CD4-positive, alpha-beta T cell treated with Interleukin-17A for 1 hour (primary cell): ENCODE results near the gene ABCG1.

Experiments used
- DNase-seq: peaks from one replicate; pipeline ENCODE4 v3.0.0-alpha.2; 2020

Gene ABCG1

DNA sequence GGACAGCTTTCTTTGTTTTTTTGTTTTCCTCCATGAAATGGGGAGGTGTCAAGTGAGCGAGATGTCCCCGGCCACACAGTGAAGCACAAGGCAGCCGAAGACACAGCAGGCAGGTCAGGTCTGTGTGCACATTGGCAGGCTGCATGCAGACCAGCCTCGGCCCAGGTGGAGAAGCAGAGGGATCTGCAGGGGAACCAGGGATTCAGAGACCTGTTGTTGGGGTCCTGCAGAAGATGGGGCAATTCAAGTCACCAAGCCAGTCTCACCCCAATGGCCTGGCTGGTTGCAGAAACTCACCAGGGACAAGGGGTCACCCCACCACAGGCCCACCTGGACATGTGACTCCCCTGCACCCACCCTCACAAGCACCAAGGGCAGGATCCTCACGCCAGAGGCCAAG lies 4.0 kb upstream of the ABCG1 start:
- no peak for DNase-seq

DNA sequence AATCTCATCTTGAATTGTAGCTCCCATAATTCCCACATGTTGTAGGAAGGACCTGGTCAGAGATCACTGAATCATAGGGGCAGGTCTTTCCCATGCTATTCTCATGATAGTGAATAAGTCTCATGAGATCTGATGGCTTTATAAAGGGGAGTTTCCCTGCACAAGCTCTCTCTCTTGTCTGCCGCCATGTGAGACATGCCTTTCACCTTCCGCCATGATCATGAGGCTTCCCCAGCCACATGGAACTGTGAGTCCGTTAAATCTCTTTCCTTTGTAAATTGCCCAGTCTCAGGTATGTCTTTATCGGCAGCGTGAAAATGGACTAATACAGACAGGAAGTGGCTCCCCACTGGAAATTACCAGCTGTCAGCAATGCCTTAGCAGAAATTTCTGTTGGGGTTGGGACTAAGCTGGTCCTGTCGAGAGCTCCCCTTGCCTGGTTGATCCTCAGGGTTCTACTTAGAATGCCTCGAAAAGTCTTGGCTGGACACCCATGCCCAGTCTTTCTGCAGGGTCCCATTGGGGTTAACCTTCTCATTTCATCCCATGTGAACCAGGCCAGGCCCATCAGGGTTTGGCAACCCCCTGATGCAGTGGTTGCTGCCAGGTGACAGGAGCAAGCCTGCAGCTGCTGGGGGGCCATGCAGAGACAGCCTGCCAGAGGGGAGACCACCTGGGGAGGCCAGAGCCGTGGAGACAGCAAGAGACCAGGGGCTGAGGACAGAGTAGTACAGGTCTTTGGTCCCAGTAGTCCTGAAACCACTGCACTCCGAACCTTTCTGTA lies 2.8 kb upstream of the ABCG1 start:
- DNase-seq: no peak

DNA sequence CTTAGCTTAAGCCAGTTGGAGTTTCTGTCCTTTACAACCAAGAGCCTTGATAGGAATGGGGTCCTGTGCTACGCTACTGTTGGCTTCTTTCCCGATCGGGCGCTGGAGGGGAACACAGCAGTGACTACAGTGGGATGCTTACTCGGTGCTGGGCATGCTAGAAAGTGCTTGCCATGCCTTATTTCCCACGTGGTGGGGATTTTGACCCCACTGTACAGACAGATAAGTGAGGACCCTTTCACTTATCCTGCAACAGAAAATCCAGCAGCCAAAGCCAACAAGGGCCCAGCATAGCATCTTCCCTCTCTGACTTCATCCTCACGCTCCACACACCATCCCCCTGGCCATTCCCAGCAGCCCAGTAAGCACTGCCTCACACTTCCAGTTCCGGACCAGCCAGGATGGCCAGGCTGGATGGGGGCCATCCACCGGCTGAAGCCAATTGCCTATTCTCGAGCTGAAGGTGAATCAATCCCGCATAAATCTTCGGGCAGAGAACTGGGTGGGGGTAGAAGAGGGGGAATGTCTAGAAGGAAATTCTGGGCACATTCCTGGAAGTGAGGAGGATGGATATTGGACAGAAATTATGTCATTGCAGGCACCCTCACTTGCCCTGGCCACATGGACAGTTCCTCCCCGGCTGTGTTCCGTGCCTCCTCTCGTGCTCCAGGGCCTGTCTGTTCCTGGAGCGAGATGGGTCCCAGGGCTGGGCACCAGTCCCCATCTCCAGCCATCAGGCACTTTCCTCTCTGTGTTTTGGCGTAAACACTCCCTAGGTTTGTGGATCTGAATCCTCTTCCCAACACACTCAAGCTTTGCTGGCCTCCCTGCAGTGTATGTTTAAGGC lies 2.0 kb upstream of the ABCG1 start:
- DNase-seq: no peak

DNA sequence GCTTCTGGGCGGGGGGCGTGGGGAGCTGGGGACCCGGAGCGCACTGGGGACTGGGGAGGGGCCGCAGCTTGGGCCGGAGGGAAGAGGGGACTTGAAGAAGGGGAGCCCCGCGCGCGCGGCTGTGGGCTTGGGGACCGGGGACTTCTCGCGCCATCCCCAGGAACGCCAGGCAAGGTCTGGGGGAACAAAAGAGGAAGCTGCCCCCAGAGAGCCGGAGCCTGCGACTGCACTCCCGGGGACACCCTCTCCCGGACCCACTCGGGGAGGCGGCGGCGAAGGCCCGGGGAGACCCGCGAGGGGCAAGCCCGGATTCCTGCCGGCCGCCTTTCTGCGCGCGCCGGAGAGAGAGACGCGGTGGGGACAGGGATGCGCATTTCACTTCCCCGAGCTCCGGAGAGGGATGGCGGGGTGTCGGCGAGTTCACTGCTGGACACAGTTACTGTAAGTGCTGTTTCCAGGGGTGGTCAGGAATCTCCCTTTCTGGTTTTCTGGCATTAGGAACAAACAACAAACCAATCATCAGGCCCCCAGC lies 732 bp downstream of the ABCG1 start:
- DNase-seq: no peak

DNA sequence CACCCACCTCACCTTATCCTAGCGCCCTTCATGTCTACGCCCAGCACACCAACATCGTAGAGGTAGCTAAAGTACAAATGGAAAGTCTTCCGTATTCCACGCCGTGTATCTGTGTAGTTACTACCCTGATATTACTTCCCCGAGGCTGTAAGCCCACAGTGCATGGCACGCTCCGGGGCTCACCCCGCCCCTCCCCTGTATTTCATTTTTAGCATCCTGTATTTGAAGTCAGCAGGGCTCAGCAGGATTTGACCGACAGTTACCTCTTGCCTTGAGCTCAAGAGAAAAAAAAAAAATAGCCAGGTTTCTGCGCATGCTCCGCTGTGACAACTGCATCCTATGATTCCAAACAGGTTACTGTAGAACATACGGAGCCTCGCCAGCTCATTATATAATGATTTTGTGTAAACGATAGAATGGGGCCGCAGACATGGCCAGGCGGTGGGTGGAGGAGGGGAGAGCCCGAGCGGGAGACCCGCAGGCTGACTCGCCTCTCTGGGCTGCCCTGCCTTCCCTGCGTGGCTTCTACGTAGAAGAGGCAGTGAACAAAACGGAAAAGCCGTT lies 1.3 kb downstream of the ABCG1 start:
- peak; percentile 90 for DNase-seq

DNA sequence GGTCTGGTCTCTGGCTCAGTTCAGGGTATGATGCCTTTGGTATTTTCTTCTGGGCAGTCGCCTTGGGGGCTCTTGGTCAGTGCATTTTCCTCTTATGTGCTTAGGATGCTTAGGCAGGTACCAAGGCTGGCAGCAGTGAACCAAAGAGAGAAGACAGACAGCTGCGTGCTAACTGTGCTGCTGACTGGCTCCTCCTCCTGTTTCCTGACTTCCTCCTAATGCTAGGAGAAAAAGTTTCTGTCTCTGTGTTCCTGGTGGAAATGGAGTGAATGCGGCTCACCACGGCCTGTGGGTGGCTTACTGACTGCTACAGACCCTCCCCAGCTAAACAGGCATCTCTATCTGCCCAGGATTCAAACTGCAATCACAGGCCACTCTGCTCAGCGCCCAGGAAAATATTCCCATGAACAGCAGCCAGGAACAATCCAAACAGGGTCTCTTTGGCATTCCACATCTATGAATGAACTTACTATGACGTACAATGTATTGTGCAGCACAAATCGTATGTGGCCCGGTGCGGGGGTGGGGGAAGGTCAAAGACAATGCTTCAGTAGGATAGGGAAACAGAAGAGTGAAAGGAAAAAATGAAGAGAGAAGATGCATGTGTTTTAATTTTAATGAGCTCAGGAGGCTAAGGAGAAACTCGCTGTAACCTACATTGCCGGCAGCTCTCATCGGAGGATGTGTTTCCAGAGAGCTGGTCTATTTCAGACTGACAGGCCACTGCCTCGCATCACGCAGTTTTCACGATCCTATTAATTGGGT lies 2.8 kb downstream of the ABCG1 start:
- DNase-seq: no peak

DNA sequence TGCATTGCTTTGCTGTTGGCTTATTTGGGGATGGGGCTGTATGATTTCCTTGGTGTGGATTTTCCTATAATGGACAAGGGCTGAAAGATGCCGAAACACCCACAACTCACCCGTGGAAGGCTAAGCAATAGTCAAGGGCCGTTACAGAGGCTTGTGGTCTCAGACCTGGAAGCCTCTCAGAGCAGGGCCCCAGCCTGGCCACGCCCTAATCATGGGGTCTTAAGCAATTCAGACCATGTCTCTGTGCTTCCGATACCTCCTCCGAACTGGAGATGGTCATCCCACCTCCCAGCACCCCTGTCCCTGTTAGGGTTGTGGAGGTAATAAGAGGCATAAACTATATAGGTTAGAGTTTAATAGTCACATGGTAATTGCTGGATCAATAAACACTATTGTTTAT lies 3.4 kb downstream of the ABCG1 start:
- DNase-seq: no peak

DNA sequence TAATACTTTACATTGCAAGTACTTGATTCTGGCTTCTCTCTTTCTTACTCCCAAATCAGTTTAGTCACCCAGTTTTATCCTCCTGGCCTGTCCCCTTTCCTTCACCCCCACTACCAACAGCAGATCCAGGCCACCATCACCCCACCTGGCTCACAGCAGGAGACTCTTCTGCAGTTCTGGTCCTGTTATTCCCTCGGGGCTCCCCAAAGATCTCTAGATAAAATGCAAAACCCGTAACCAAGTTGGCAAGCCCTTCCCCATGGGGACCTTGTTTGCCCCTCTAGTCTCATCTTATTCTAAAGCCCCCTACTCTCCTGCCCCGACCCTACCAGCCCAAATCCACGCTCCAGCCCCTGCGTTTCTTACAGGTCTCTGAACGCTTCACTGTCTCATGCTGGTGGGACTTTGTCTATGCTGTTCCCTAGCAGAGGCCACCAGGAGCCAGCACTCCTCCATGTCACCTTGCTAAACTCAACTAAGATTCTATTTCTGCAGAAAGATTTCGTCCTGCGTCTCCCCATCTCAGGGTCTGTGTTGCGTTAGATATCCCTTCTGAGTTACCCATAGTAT lies 4.0 kb downstream of the ABCG1 start:
- no peak for DNase-seq

DNA sequence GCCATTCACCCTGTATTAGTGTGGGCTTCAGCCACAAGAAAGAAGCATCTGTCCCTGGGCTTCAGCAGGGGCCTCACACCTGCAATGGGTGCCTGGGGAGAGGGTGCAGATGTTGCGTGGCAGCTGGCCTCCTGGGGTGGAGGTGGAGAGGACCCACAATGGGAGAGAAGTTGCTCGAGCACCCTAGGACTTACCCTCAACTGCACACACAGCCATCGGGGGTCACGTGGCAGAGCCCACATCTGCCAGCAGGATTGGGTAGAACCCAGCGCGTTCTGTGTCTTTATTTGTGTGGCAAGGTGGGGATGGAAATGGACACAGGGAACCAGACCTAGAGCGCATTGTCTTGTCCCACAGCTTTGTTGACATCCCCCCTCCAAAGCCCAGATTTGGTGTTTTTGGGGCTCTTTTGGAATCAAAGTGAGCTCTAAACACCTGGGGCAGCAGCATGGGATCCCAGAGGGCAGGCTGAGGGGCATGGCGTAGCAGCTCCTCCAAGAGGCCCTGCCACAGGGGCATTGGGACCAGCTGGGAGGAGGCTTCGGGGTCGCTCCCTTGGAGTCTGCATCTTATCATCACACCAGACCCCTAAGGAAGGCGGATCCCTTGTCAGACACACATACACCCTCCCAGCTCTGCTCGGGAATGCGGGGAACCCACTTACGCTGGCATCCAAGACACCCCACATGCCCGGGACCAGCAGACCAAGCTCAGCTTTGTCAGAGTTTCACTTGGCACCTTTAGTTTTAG lies 5.1 kb downstream of the ABCG1 start:
- DNase-seq: no peak

DNA sequence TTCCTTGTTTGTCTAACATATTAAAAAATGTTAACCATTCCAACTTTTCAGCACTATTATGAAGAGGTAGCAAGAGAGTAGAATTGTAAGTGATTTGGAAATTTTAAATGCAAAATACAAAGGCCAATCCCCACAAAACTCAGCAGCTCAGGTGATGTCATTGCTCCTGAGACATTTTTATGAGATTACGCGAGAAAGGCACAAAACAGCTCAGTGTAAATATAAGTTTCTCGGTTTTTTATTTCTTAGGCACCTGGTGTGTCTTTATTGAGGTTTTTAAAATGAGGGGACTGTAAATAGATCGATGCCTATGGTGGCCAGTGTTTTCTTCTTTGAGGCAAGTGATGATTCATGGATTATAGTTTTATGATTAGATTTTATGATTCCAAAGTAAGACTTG lies 6.1 kb downstream of the ABCG1 start:
- DNase-seq: no peak

DNA sequence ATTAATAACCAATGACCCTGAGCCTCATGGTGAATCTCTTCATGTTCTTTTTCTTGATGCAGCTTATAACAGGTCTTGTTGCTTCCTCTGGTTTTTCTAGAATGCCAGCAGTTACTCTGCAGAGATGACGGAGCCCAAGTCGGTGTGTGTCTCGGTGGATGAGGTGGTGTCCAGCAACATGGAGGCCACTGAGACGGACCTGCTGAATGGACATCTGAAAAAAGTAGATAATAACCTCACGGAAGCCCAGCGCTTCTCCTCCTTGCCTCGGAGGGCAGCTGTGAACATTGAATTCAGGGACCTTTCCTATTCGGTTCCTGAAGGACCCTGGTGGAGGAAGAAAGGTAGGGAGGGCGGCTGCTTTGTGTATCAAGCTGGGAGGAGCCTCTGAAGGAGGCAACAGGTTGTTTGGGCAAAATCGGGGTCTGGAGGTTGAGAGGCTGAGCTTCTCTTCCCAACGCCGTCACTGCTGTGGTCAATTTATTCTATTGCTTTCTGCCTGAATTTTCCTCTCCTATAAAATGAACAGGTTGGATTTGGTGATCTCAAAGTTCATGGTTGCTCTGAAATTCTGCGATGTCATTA lies 6.7 kb downstream of the ABCG1 start:
- DNase-seq: no peak

DNA sequence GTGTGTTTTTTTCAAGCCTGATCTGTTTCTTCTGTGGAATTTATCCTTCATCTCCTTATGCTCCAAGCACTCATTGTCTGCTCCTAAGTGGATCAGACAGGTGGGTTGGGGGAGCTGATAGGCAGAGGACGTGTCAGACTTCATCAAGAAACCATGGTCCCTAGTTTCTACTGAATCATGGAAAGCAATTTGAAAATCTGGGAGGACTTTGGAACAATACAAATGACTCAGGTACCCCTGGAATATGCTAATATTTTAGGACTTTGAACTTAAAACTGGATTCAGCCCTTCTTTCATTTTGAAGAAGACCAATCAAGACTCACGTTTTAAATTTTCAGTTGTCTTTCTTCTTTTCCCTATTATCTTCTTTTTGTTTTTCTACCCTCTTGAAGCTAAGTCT lies 7.7 kb downstream of the ABCG1 start:
- no peak for DNase-seq

DNA sequence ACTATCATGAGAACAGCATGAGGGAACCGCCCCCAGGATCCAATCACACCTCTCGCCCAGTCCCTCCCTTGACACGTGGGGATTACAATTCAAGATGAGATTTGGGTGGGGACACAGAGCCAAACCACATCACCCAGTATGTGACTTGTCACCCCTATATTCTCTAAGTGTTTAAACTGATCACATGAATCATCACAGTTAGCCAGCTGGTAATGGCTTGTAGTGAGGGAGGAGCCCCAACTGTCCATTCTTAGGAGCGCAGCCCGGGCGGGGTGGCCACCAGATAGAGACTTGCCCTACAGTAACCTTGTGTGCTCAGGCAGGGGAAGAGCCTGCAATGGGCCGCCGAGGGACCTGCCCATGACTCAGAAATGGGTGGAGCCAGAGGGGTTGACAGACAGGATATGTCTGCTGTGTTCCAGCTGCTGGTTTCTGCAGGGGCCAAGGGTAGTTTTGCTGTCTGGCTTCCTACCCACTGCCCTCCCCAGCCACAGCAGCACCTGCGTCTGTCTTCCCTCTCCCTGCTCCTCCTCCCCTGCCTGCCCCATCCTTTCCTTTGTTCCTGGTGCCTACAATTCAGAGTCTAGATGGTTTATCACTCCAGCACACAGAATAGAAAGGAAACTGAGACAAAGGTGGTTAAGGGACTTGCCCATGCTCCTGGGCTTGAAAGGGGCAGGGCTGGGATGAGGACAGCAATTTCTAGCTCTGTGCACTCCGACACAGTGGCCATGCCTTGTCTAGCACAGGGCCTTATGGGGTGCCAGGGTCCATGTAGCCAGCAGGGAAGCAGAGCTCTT lies 9.2 kb downstream of the ABCG1 start:
- peak; percentile 97 for DNase-seq

DNA sequence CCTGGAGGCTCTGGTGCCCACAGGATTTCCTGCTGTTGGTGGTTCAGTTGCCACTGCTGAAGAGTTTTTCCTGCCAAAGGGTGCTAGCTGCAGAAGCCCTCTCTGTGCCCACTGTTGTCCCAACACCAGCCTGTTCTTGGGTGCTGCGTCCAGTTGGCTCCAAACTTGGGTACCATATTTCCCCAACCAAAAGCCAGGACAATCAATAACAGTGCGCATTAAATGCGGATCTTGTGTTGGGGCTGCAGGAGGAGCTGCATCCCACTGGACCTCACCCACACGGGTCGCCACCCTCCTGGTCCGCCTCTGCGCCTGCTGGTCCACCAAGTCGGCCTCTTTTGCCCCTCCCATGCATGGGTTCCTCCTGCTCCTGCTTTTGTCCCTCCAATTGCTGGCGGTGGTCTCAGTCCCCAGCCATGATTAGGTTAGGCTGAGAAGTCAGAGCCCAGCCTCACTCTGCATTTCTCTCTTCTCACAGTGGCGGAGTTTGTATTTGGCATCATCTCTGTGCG lies 9.8 kb downstream of the ABCG1 start:
- DNase-seq: no peak

DNA sequence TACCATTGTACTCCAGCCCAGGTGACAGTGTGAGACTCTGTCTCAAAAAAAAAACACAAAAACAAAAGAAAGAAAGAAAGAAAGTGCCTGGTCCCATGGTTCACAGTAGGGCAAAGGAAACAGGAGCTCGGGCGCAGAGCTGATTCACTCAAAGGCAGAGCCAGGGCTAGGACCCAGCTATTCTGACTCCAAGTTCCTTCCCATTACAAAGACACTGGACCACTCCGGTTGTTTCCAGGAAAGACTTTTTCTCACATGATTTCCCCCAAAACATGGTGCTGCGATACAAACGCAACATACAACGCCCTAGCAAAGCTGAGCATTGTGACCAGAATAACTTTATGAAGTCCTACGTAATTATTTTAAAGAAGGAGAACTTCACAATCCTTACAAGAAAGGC lies 10.7 kb downstream of the ABCG1 start:
- DNase-seq: no peak

DNA sequence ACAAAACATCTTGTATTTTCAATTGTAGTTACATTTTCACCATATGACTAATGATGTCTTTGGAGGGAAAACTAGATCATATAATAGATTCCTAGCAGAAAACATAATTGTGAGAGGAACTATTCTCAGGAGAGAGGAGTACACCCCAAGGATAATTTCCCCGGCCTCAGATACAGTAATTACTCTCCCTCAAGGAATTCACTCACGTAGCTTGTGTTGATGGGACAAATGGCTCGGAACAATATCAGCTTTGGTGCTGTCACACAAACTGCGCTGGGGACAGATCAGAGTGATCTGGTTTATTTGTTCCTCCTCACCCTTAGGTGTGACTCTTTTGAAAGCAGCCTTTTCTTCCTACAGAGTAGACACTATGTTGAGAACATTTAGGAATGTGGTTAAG lies 11.2 kb downstream of the ABCG1 start:
- DNase-seq: no peak

DNA sequence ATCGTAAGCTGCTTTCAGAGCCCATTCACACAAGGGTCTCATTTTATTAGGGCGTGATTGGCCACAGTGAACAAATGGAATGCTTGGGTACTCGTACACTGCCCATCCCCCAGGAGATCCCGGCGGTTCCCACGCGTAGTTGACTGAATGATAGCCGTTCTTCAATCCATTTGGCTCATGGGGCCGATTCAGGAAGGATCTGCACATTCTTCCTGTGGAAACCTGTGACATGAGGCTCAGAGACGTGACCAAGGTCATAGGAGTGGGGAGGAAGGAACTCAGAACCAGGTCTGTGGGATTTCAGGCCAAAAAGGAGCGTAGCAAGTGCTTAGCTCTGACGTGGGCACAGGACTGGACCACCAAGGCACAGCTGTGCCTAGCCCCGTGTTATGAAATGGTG lies 11.7 kb downstream of the ABCG1 start:
- no peak for DNase-seq

DNA sequence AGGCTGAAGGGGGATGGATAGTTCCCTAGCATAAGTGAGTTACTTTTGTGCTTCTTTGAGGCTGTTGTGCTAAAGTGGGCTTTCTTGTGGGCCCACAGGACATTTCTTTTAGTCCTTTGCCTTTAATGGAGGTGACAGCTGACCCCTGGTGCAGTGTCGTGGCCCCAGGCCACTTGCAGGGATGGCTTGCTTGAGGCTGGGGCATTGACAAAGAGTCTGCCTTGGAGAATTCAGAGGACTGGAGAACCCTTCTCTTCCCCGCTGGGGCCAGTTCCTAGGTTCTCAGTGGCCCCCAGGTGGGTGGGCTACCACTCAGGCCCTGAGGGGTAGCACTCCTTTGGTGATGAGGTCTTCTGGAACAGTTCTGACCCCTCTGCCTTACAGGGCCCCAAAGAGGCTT lies 12.8 kb downstream of the ABCG1 start:
- DNase-seq: no peak

DNA sequence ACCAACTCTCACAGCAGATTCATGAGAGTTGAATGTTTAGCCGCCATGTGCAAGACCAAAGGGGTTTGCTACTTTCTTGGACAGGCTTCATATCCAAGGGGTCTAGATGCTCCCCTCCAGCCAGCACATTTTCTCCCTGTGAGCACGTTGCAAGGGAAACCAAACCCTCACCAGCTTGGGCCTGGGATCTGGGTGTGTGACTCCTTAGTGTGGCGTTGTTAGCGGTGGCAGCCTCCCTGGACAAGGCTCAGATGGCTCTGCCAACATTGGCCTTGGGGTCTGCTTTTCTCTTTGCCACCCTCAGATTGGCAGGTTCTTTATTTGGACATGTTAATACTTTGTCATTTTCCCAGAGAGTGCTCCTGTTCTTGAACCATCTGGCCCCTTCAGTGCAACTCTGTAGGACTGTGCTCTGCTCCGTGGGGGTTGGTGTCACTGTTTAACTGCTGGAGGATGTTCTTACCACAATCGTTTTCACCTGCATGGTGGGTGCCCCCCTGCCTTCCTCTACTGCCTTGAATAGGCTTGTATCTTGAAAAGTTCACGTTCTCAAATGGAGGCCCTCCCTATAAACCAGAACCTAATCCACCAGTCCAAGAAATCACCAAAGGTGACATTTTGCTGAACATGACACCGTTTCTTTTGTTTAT lies 13.4 kb downstream of the ABCG1 start:
- peak; percentile 37 for DNase-seq
